HL-60/S4 (cell line): ENCODE results near the gene PAPSS2.
"Not testable (repeated sequence)": the region's sequence is repeated elsewhere in the genome, so short reads cannot be mapped to it uniquely, and the experiment has no call there.

Source experiments
- in situ Hi-C: fragments of 300-500 bp; cut with MboI; formaldehyde crosslinking; loops from 2 replicates; pipeline ENCODE4 v1.14.3; 2022; ENCODE audit warnings: low sequenced_read_pairs

Gene PAPSS2

GRCh38 chr10:87642486-87642885, 17.2 kb upstream of the PAPSS2 start:
- in situ Hi-C loops: no loop called here

GRCh38 chr10:87642988-87643387, 16.7 kb upstream of the PAPSS2 start:
- in situ Hi-C loops: no loop called here

GRCh38 chr10:87643920-87644319, 15.8 kb upstream of the PAPSS2 start:
- in situ Hi-C loops: no loop called here

- in situ Hi-C loops: not testable (repeated sequence)
Measured at GRCh38 chr10:87644500-87644899, 15.2 kb upstream of the PAPSS2 start.

- in situ Hi-C loops: no loop called here
Measured at GRCh38 chr10:87646192-87646909, 13.3 kb upstream of the PAPSS2 start.

- in situ Hi-C loops: no loop called here
Measured at GRCh38 chr10:87646935-87647334, 12.7 kb upstream of the PAPSS2 start.

- in situ Hi-C loops: no loop called here
Measured at GRCh38 chr10:87650838-87651589, 8.7 kb upstream of the PAPSS2 start.

- in situ Hi-C loops: no loop called here
Measured at GRCh38 chr10:87651801-87652200, 7.9 kb upstream of the PAPSS2 start.

- in situ Hi-C loops: no loop called here
Measured at GRCh38 chr10:87652261-87652660, 7.4 kb upstream of the PAPSS2 start.

- in situ Hi-C loops: no loop called here
Measured at GRCh38 chr10:87654212-87654611, 5.5 kb upstream of the PAPSS2 start.

- in situ Hi-C loops: no loop called here
Measured at GRCh38 chr10:87656431-87657072, 3.1 kb upstream of the PAPSS2 start.

GRCh38 chr10:87657371-87657770, 2.3 kb upstream of the PAPSS2 start:
- in situ Hi-C loops: no loop called here

GRCh38 chr10:87658321-87658795, 1.3 kb upstream of the PAPSS2 start:
- in situ Hi-C loops: no loop called here

- in situ Hi-C loops: no loop called here
Measured at GRCh38 chr10:87658858-87659555, 671 bp upstream of the PAPSS2 start.

- in situ Hi-C loops: no loop called here
Measured at GRCh38 chr10:87660484-87661133, 931 bp downstream of the PAPSS2 start.

- in situ Hi-C loops: no loop called here
Measured at GRCh38 chr10:87661861-87662785, 2.4 kb downstream of the PAPSS2 start.

- in situ Hi-C loops: no loop called here
Measured at GRCh38 chr10:87664276-87664701, 4.6 kb downstream of the PAPSS2 start.

- in situ Hi-C loops: no loop called here
Measured at GRCh38 chr10:87667493-87667892, 7.8 kb downstream of the PAPSS2 start.

- in situ Hi-C loops: no loop called here
Measured at GRCh38 chr10:87668324-87669074, 8.8 kb downstream of the PAPSS2 start.
